MG63 (cell line): ENCODE results near the gene MED26. TPM values are rescaled to one million over a fixed set of nuclear protein-coding genes. Genes with fewer than 3 reads are reported as not detected.
A peak's percentile ranks its signal among the peaks of the same experiment; 100 is the strongest.
"Not testable (repeated sequence)": the region's sequence is repeated elsewhere in the genome, so short reads cannot be mapped to it uniquely, and the experiment has no call there.

ENCODE experiments used
- DNase-seq: peaks from one replicate; pipeline ENCODE4 v3.0.0-alpha.2; 2020
- H3K27me3 ChIP-seq: fragments of 250-450 bp; sonication (Bioruptor Pico); 2 replicates; pipeline ENCODE4 v1.5.1; 2020; ENCODE audit warnings: mild to moderate bottlenecking, moderate library complexity
- H3K36me3 ChIP-seq: fragments of 250-450 bp; sonication (Bioruptor Pico); 2 replicates; pipeline ENCODE4 v1.5.1; 2020; ENCODE audit warnings: mild to moderate bottlenecking, moderate library complexity
- H3K4me3 ChIP-seq: fragments of 250-450 bp; sonication (Bioruptor Pico); 2 replicates; pipeline ENCODE4 v1.5.1; 2020; ENCODE audit warnings: mild to moderate bottlenecking, moderate library complexity
- H3K9me3 ChIP-seq: fragments of 250-450 bp; sonication (Bioruptor Pico); 2 replicates; pipeline ENCODE4 v1.5.1; 2020; ENCODE audit warnings: mild to moderate bottlenecking, moderate library complexity
- total RNA-seq: library from RNA; depleted of rRNA; stranded (reverse); fragments of >200 nt; shearing (Covaris generic); gene quantifications from 2 replicates; pipeline ENCODE4 v1.2.3, GENCODE V29; 2014; ENCODE audit warnings: low replicate concordance

MED26 gene
- total RNA-seq, 1 experiment from 2014 or later: 10.5 TPM

DNA sequence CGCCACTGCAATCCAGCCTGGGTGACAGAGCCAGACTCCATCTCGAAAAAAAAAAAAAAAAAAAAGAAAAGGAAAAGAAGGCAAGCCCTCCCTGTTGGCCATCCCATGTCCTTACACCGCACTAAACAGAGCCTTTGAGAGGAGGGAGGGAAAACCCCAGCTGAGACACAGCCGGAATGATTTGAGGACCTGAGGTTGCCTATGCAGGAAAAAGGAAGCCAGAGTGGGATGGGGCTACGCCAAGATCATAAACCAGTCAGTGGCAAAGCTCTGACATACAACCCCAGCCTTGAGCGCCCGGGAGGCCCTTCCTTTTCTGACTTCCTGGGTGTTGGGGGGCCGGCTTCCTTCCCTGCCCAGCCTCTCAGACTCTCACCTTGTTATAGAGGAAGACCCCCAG, 73.2 kb downstream of the MED26 start:
- Histone ChIP-seq H3K9me3 (no peaks in the 10 kb centered on the region), H3K36me3 (peaks cover 65% of the 10 kb centered on the region), H3K27me3 (no peaks in the 10 kb centered on the region), H3K4me3 (no peak overlapping the region)
- no peak for DNase-seq

DNA sequence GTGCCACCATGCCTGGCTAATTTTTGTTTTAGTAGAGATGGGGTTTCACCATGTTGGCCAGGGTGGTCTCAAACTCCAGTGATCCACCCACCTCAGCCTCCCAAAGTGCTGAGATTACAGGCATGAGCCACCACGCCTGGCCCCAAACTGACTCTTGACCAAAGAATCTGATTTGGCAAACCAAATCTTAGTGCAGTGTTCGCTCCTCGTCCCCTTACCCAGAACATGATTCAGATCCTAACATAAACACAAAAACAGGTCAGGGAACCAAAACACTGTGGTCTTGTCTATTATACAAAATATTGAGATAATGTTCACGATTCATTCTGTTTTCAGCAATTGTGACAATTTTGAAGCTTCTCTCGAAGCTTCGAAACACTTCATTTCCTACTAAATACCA, 76.1 kb downstream of the MED26 start:
- not testable (repeated sequence) for DNase-seq, H3K27me3 ChIP-seq, H3K4me3 ChIP-seq, H3K9me3 ChIP-seq
- peaks cover 45% of the 10 kb centered on the region for H3K36me3 ChIP-seq

DNA sequence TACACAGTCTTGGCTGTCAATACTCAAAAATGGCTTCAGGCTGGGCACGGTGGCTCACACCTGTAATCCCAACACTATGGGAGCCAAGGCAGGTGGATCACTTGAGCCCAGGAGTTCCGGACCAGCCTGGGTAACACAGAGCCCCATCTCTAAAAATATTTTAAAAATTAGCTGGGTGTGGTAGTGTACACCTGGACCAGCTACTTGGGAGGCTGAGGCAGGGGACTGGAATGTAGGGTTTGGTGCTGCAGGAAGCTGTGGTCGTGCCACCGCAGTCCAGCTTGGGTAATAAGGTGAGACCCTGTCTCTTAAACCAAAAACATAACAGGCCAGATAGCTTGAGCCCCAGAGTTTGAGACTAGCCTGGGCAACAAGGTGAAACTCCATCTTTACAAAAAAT, 79.0 kb downstream of the MED26 start:
- DNase-seq: no peak
- H3K27me3 ChIP-seq: no peaks in the 10 kb centered on the region
- H3K4me3 ChIP-seq: no peak overlapping the region
- H3K9me3 ChIP-seq: no peaks in the 10 kb centered on the region
- H3K36me3 ChIP-seq: peaks cover 30% of the 10 kb centered on the region

- Histone ChIP-seq H3K4me3 (no peak overlapping the region), H3K9me3 (peaks cover 1% of the 10 kb centered on the region; the same call in 1 of the 2 replicates), H3K27me3 (no peaks in the 10 kb centered on the region), H3K36me3 (peaks cover 30% of the 10 kb centered on the region)
- DNase-seq: no peak
Measured at GRCh38 chr19:16544473-16545231, 83.4 kb downstream of the MED26 start.

DNA sequence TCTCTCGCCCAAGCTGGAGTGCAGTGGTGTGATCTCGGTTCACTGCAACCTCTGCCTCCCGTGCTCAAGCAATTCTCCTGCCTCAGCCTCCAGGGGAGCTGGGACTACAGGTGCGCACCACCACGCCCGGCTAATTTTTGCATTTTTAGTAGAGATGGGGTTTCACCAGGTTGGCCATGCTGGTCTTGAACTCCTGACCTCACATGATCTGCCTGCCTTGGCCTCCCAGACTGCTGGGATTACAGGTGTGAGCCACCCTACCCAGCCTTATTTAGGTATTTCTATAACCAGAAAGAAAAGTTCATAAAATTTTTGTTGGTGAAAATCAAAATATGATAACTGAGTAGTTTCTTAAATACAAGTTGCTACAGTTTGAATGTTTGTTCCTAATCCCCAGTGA, 84.3 kb downstream of the MED26 start:
- H3K36me3 ChIP-seq: peaks cover 39% of the 10 kb centered on the region
- DNase-seq, H3K27me3 ChIP-seq, H3K9me3 ChIP-seq: not testable (repeated sequence)
- peak overlapping the region; percentile 99 for H3K4me3 ChIP-seq

GRCh38 chr19:16542910-16543472, 85.0 kb downstream of the MED26 start:
- DNase-seq: no peak

GRCh38 chr19:16542045-16542909, 85.7 kb downstream of the MED26 start, which contains the start of gene CHERP:
Gene CHERP (minus strand): TSS chr19:16542437. CDS start chr19:16542378, 59 bp downstream.
- DNase-seq: peak; percentile 97
- Histone ChIP-seq H3K4me3 (peak within 1 kb of the TSS; percentile 99), H3K27me3 (no peaks in the 10 kb centered on the region), H3K9me3 (peaks cover 5% of the 10 kb centered on the region; the same call in 1 of the 2 replicates), H3K36me3 (peaks cover 47% of the 10 kb centered on the region)

More at GRCh38 chr19:16542910-16543472, 85.0 kb downstream of the MED26 start:
- peaks cover 40% of the 10 kb centered on the region for H3K36me3 ChIP-seq
- peak overlapping the region; percentile 99 for H3K4me3 ChIP-seq
- H3K9me3 ChIP-seq: peaks cover 5% of the 10 kb centered on the region; the same call in 1 of the 2 replicates
- no peaks in the 10 kb centered on the region for H3K27me3 ChIP-seq

GRCh38 chr19:16541526-16542044, 86.4 kb downstream of the MED26 start:
- H3K4me3 ChIP-seq: peak overlapping the region; percentile 99
- H3K27me3 ChIP-seq: no peaks in the 10 kb centered on the region
- peaks cover 5% of the 10 kb centered on the region; the same call in 1 of the 2 replicates for H3K9me3 ChIP-seq
- H3K36me3 ChIP-seq: peaks cover 54% of the 10 kb centered on the region
- no peak for DNase-seq

GRCh38 chr19:16540948-16541347, 87.1 kb downstream of the MED26 start:
- H3K27me3 ChIP-seq: no peaks in the 10 kb centered on the region
- H3K4me3 ChIP-seq: peak overlapping the region; percentile 99
- no peak for DNase-seq
- H3K9me3 ChIP-seq: peaks cover 5% of the 10 kb centered on the region; the same call in 1 of the 2 replicates
- peaks cover 60% of the 10 kb centered on the region for H3K36me3 ChIP-seq

DNA sequence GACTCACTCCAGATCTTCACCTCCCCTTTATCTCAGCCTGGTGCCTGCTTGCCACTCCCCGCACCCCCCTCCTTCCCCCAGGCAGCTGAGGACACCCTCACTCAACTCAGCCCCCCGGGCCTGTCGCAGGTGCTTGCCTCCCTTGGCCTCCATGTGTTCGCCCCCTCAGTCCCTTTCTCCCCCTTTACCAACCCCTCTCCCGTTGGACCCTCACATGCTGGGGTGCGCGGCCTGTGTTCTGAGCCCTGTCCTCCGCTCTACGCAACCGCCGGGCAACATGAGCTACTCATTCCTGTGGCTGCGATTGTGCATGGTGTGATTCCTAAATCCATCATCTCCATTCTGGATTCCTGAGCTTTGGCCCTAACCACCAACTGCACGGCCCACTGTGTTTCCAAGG, 90.9 kb downstream of the MED26 start:
- H3K36me3 ChIP-seq: peaks cover 88% of the 10 kb centered on the region
- DNase-seq: no peak
- H3K27me3 ChIP-seq: no peaks in the 10 kb centered on the region
- no peak overlapping the region for H3K4me3 ChIP-seq
- H3K9me3 ChIP-seq: peaks cover 5% of the 10 kb centered on the region; the same call in 1 of the 2 replicates

GRCh38 chr19:16536130-16536529, 91.9 kb downstream of the MED26 start:
- H3K27me3 ChIP-seq: no peaks in the 10 kb centered on the region
- no peak for DNase-seq
- H3K9me3 ChIP-seq: peaks cover 5% of the 10 kb centered on the region; the same call in 1 of the 2 replicates
- peaks cover 91% of the 10 kb centered on the region for H3K36me3 ChIP-seq
- no peak overlapping the region for H3K4me3 ChIP-seq

DNA sequence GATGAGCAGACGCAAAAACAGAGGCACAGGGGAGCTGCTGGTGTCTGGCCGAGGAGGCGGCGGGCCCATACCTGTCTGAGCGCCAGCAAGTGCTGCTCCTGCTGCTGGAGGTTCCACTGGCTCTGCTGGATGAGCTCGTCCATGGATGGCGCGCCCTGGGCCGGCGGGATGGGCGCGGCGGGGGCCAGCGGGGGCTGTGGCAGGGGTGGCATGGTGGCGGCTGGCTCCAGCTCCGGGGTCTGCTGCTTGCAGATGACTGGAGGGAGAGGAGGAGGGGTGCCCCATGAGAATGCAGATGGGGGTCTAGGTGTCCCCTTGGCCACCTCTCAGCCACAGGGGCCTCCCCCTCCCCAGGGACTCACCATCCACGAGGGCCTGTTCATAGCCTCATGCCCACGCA, 92.6 kb downstream of the MED26 start:
- no peaks in the 10 kb centered on the region for H3K27me3 ChIP-seq
- H3K9me3 ChIP-seq: peaks cover 5% of the 10 kb centered on the region; the same call in 1 of the 2 replicates
- no peak overlapping the region for H3K4me3 ChIP-seq
- peaks cover 91% of the 10 kb centered on the region for H3K36me3 ChIP-seq
- DNase-seq: no peak

GRCh38 chr19:16532440-16533234, 95.4 kb downstream of the MED26 start:
- no peak for DNase-seq
- H3K9me3 ChIP-seq: no peaks in the 10 kb centered on the region
- H3K4me3 ChIP-seq: no peak overlapping the region
- no peaks in the 10 kb centered on the region for H3K27me3 ChIP-seq
- peaks cover 94% of the 10 kb centered on the region for H3K36me3 ChIP-seq

DNA sequence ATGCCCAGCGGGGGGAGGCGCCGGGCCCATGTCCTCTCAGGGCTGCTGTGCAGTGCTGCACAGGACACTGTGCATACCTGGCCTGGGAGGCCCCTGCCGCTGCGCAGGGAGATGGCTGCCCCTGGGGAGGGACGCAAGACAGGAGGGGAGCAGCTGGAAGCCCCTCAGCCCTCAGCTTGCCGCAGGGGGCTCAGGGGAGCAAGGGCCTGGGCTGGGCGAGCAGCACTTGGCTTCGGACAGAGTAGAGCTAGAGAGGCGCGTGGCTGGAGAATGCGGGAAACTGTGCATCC, 96.7 kb downstream of the MED26 start:
- no peak for DNase-seq
- Histone ChIP-seq H3K4me3 (no peak overlapping the region), H3K27me3 (no peaks in the 10 kb centered on the region), H3K36me3 (peaks cover 94% of the 10 kb centered on the region), H3K9me3 (no peaks in the 10 kb centered on the region)

DNA sequence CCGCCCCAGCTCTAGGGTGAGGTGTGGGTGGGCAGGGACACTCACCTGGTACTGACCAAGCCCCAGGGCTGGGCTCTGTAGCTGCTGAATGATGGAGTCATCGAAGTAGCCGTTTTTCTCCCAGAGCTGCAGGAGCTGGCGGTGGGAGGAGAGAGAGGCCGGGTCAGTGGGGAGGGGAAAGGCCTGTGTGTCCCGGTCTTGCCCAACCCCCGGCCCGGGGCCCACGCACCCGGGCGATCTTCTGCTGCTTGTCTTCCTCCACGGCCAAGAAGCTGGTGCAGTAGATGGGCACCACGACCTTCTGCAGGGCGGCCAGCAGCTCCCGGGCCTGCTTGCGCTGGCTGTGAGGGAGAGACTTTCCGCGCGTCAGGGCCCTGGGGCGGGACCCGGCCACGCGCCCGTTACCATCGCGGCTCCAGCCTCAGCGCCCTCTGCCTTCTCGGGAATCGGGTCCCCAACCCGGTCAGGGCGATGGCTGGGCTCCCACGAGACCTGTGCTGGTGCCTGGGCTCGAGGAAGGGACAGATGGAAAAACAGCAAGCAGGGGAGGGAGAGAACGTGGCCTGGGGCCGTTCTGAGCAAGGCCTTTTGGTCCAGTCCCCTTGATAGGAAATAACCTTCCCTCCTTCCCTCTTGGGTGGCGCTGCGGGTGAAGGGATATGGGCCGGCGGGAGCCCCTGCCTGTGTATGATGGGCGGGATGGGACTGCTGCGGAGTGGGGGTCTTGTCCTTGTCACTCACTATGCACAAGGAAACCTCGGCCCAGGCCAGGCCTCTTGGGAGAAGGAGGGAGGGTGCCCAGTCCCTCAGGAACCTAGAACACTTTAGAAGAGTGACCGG, 97.2 kb downstream of the MED26 start:
- Histone ChIP-seq H3K36me3 (peaks cover 94% of the 10 kb centered on the region), H3K4me3 (no peak overlapping the region)
- no peak for DNase-seq

More for the DNA sequence above, 97.2 kb downstream of the MED26 start:
- Histone ChIP-seq H3K27me3 (no peaks in the 10 kb centered on the region), H3K9me3 (no peaks in the 10 kb centered on the region)
